Measurements from ENCODE around the gene EXOC4. TPM values are rescaled to one million over a fixed set of nuclear protein-coding genes. Genes with fewer than 3 reads are reported as not detected.
A peak's percentile ranks its signal among the peaks of the same experiment; 100 is the strongest.
"Not testable (repeated sequence)": the region's sequence is repeated elsewhere in the genome, so short reads cannot be mapped to it uniquely, and the experiment has no call there.

Gene EXOC4
- total and polyA plus RNA-seq, 2 experiments from 2014 or later, result 23.9 to 51.7 TPM

DNA sequence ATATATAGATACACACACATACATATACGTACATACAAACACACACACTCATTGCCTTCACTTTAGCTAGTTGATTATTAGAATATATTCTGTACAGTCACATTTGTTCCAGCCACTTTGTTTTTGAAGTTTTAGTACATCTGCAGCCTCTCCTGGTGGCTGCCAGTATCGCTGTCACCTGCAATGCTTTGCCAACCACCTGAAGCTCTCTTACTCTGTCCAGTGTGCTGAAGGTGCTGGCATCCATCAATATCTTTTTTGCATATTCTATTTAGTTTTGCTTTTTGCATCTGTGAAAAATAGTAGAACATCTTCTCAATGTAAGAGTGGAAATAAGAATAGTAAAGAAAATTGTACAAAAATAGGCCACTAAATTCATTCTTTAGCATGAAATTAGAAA lies 388.6 kb downstream of the EXOC4 start:
- H3K27me3 ChIP-seq (replicated peaks; ENCODE audit: insufficient read depth), result no peaks in the 10 kb centered on the region
- peaks cover 5% of the 10 kb centered on the region for H3K9me3 ChIP-seq (ENCODE audit: low read depth)
- in situ Hi-C loops (cut with MboI), result no loop called here
- no peak overlapping the region for H3K4me2 ChIP-seq (ENCODE audit: unreplicated experiment)
- no peak overlapping the region for H2AFZ ChIP-seq
- no peak overlapping the region for H3K9ac ChIP-seq
- no peaks in the 10 kb centered on the region for H3K36me3 ChIP-seq (ENCODE audit: low read depth)
- DNase-seq, result no peak
- H3K27ac ChIP-seq, result no peak overlapping the region
- no peaks in the 10 kb centered on the region for H3K79me2 ChIP-seq (ENCODE audit: insufficient read depth)
- no peaks in the 10 kb centered on the region for H4K20me1 ChIP-seq (ENCODE audit: insufficient read depth)
- H3K9me2 ChIP-seq (ENCODE audit: insufficient read depth), result no peaks in the 10 kb centered on the region
- WGBS, 2 experiments (ENCODE audit: low coverage in 1 of 2, low lambda C conversion rate in 2 of 2, missing lambda C conversion rate in 2 of 2), result 100% methylated on average over 2 of the region's 2 CpGs
- peaks cover 12% of the 10 kb centered on the region; the same call in 1 of the 2 replicates for H3F3A ChIP-seq (ENCODE audit: insufficient read depth)
- H3K4me1 ChIP-seq (ENCODE audit: insufficient read depth), result peaks cover 11% of the 10 kb centered on the region
- TF ChIP-seq EZH2 (IDR thresholded peaks at IDR 0.05; ENCODE audit: insufficient read depth, poor library complexity, severe bottlenecking) (no peak), EZH2phosphoT487 (IDR thresholded peaks at IDR 0.05; ENCODE audit: insufficient read depth, low read depth) (no peak)
- no peak overlapping the region for H3K4me3 ChIP-seq

DNA sequence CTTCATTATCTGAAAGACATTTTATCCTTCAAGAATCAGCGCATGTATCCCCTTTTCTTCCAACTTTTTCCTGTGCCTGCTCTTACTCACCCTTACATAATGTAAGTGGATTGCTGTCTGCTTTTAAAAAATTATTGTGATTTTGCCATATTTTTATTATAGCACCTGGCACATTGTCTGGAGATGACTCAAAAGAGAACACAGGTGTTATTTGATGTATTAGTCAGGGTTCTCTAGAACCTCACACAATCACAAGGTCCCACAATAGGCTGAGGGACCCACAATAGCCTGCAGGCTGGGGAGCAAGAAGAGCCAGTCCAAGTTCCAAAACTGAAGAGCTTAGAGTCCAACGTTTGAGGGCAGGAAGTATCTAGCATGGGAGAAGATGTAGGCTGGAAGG lies 390.0 kb downstream of the EXOC4 start:
- Histone ChIP-seq H3K4me2 (ENCODE audit: unreplicated experiment) (no peak overlapping the region), H3K4me3 (no peak overlapping the region), H3K27me3 (replicated peaks; ENCODE audit: insufficient read depth) (no peaks in the 10 kb centered on the region), H3K79me2 (ENCODE audit: insufficient read depth) (no peaks in the 10 kb centered on the region), H3K4me1 (ENCODE audit: insufficient read depth) (peaks cover 13% of the 10 kb centered on the region), H2AFZ (no peak overlapping the region), H3K36me3 (ENCODE audit: low read depth) (no peaks in the 10 kb centered on the region), H3K9ac (no peak overlapping the region), H3K9me2 (ENCODE audit: insufficient read depth) (no peaks in the 10 kb centered on the region), H3K9me3 (ENCODE audit: low read depth) (peaks cover 5% of the 10 kb centered on the region), H4K20me1 (ENCODE audit: insufficient read depth) (no peaks in the 10 kb centered on the region), H3F3A (ENCODE audit: insufficient read depth) (peaks cover 20% of the 10 kb centered on the region; the same call in 1 of the 2 replicates), H3K27ac (no peak overlapping the region)
- DNase-seq, result no peak
- in situ Hi-C loops (cut with MboI), result no loop called here
- no peak for TF ChIP-seq EZH2 (IDR thresholded peaks at IDR 0.05; ENCODE audit: insufficient read depth, poor library complexity, severe bottlenecking)
- TF ChIP-seq EZH2phosphoT487 (IDR thresholded peaks at IDR 0.05; ENCODE audit: insufficient read depth, low read depth), result no peak
- 96 to 99% methylated on average over 2 of the region's 2 CpGs for WGBS, 2 experiments (ENCODE audit: low coverage in 1 of 2, low lambda C conversion rate in 2 of 2, missing lambda C conversion rate in 2 of 2)

GRCh38 chr7:133643652-133644051 lies 390.8 kb downstream of the EXOC4 start:
- H3K27me3 ChIP-seq (replicated peaks; ENCODE audit: insufficient read depth); H4K20me1 ChIP-seq (ENCODE audit: insufficient read depth); DNase-seq; H3K79me2 ChIP-seq (ENCODE audit: insufficient read depth); H3K36me3 ChIP-seq (ENCODE audit: low read depth); H3K4me3 ChIP-seq; H3K4me2 ChIP-seq (ENCODE audit: unreplicated experiment); H2AFZ ChIP-seq; H3K27ac ChIP-seq; H3K9me2 ChIP-seq (ENCODE audit: insufficient read depth); H3K9ac ChIP-seq; H3K9me3 ChIP-seq (ENCODE audit: low read depth); in situ Hi-C loops (cut with MboI): not testable (repeated sequence)
- 93 to 97% methylated on average over 5 of the region's 5 CpGs for WGBS, 2 experiments (ENCODE audit: low coverage in 1 of 2, low lambda C conversion rate in 2 of 2, missing lambda C conversion rate in 2 of 2)
- Histone ChIP-seq H3F3A (ENCODE audit: insufficient read depth) (peaks cover 20% of the 10 kb centered on the region; the same call in 1 of the 2 replicates), H3K4me1 (ENCODE audit: insufficient read depth) (peaks cover 13% of the 10 kb centered on the region)

GRCh38 chr7:133645884-133646391 lies 393.1 kb downstream of the EXOC4 start:
- in situ Hi-C loops (cut with MboI), result no loop called here
- DNase-seq, result peak; percentile 74
- no peak for TF ChIP-seq EZH2 (IDR thresholded peaks at IDR 0.05; ENCODE audit: insufficient read depth, poor library complexity, severe bottlenecking)
- TF ChIP-seq EZH2phosphoT487 (IDR thresholded peaks at IDR 0.05; ENCODE audit: insufficient read depth, low read depth), result no peak
- WGBS, 2 experiments (ENCODE audit: low coverage in 1 of 2, low lambda C conversion rate in 2 of 2, missing lambda C conversion rate in 2 of 2), result 33 to 38% methylated on average over 2 of the region's 2 CpGs
- no peaks in the 10 kb centered on the region for H3K79me2 ChIP-seq (ENCODE audit: insufficient read depth)
- no peaks in the 10 kb centered on the region for H3K9me2 ChIP-seq (ENCODE audit: insufficient read depth)
- H3K9me3 ChIP-seq (ENCODE audit: low read depth), result peaks cover 5% of the 10 kb centered on the region
- no peaks in the 10 kb centered on the region for H3K27me3 ChIP-seq (replicated peaks; ENCODE audit: insufficient read depth)
- peaks cover 30% of the 10 kb centered on the region; the same call in 1 of the 2 replicates for H3F3A ChIP-seq (ENCODE audit: insufficient read depth)
- H3K4me3 ChIP-seq, result no peak overlapping the region
- no peaks in the 10 kb centered on the region for H3K36me3 ChIP-seq (ENCODE audit: low read depth)
- H3K9ac ChIP-seq, result no peak overlapping the region
- peak overlapping the region; percentile 14 for H3K4me2 ChIP-seq (ENCODE audit: unreplicated experiment)
- H2AFZ ChIP-seq, result no peak overlapping the region
- no peaks in the 10 kb centered on the region for H4K20me1 ChIP-seq (ENCODE audit: insufficient read depth)
- peak overlapping the region; percentile 21 for H3K27ac ChIP-seq
- peaks cover 27% of the 10 kb centered on the region for H3K4me1 ChIP-seq (ENCODE audit: insufficient read depth)
